Lower leg skin (tissue), 4 donors: ENCODE data around the gene PBXIP1. TPM values are rescaled to one million over a fixed set of nuclear protein-coding genes. Genes with fewer than 3 reads are reported as not detected.
"Not testable (repeated sequence)": the region's sequence is repeated elsewhere in the genome, so short reads cannot be mapped to it uniquely, and the experiment has no call there.

Source experiments
- DNase-seq, 2 donors: peaks; one replicate each; pipeline ENCODE4 v3.0.0-alpha.2; 2019; ENCODE audit warnings: low spot score in 2 of 2
- H3K4me3 ChIP-seq: fragments of 200-600 bp; sonication (generic); 2 replicates; pipeline ENCODE4 v1.5.1; 2017; ENCODE audit warnings: mild to moderate bottlenecking, low read depth; ENCODE audit not compliant: poor library complexity, severe bottlenecking
- CTCF ChIP-seq, 3 donors: fragments of 450-650 bp; IDR thresholded peaks; one replicate each; pipeline ENCODE4 v1.5.1; 2016; ENCODE audit warnings: antibody characterized with exemption in 3 of 3, mild to moderate bottlenecking in 3 of 3, moderate library complexity in 2 of 3
- POLR2A ChIP-seq, 2 donors: fragments of 450-650 bp; IDR thresholded peaks; one replicate each; pipeline ENCODE4 v1.6.1; 2016 to 2017; ENCODE audit warnings: antibody characterized with exemption in 2 of 2, mild to moderate bottlenecking in 1 of 2, moderate library complexity in 1 of 2
- WGBS, 2 donors: methylation state at CpG; one replicate each; pipeline ENCODE4 v1.1.5; 2018; 5-methylcytosine and 5-hydroxymethylcytosine counted together
- intact Hi-C: fragments of 100-400 bp; cut with DNase I; formaldehyde crosslinking; loops from one replicate; pipeline ENCODE4 v1.15.0; 2023; ENCODE audit warnings: low total_unique reads
- total RNA-seq, 4 donors: library from RNA; depleted of rRNA; stranded (reverse); fragments of >200 nt; gene quantifications; one replicate each; pipeline ENCODE4 v1.1.0, GENCODE V29; 2016

The PBXIP1 gene
- total RNA-seq, 4 donors from 2014 or later = 52.1 to 84.1 (median 63.7) TPM

GRCh38 chr1:154982897-154983648 lies 27.2 kb upstream of the PBXIP1 start, which contains the start of gene FLAD1:
Gene FLAD1, plus strand, starts transcription at chr1:154983344. Its CDS starts 351 bp downstream, at chr1:154983695.
- WGBS, 2 donors = 1 to 2% methylated on average over 26 of the region's 26 CpGs
- DNase-seq = peak; percentile 99 to 100
- H3K4me3 ChIP-seq = peak within 1 kb of the TSS; percentile 66
- TF ChIP-seq POLR2A (IDR thresholded peaks at IDR 0.05) = no peak
- TF ChIP-seq CTCF (IDR thresholded peaks at IDR 0.05) = peak in 1 of 3 donors; percentile 44
- intact Hi-C loops = no loop called here

GRCh38 chr1:154982341-154982740 lies 26.4 kb upstream of the PBXIP1 start:
- intact Hi-C loops = no loop called here
- DNase-seq = no peak
- WGBS, 2 donors = 66 to 71% methylated on average over 6 of the region's 6 CpGs
- no peak overlapping the region for H3K4me3 ChIP-seq
- TF ChIP-seq POLR2A (IDR thresholded peaks at IDR 0.05) (no peak), CTCF (IDR thresholded peaks at IDR 0.05) (no peak)

GRCh38 chr1:154978360-154978759 lies 22.5 kb upstream of the PBXIP1 start:
- TF ChIP-seq POLR2A (IDR thresholded peaks at IDR 0.05) (no peak), CTCF (IDR thresholded peaks at IDR 0.05) (no peak)
- WGBS, 2 donors = 92 to 93% methylated on average over 3 of the region's 3 CpGs
- no peak for DNase-seq
- H3K4me3 ChIP-seq = no peak overlapping the region
- intact Hi-C loops = no loop called here

GRCh38 chr1:154977762-154978161 lies 21.9 kb upstream of the PBXIP1 start:
- H3K4me3 ChIP-seq, DNase-seq, intact Hi-C loops: not testable (repeated sequence)
- 76 to 77% methylated on average over 3 of the region's 3 CpGs for WGBS, 2 donors

GRCh38 chr1:154975409-154976059 lies 19.6 kb upstream of the PBXIP1 start:
- intact Hi-C loops = no loop called here
- peak overlapping the region; percentile 37 for H3K4me3 ChIP-seq
- TF ChIP-seq CTCF (IDR thresholded peaks at IDR 0.05) = no peak
- TF ChIP-seq POLR2A (IDR thresholded peaks at IDR 0.05) = no peak
- 0 to 1% methylated on average over 24 of the region's 24 CpGs for whole genome bisulfite sequencing, 2 donors
- peak; percentile 61 to 94 for DNase-seq

GRCh38 chr1:154974808-154975408 lies 19.0 kb upstream of the PBXIP1 start:
- peak; percentile 95 to 99 for DNase-seq
- H3K4me3 ChIP-seq = peak overlapping the region; percentile 37
- TF ChIP-seq POLR2A (IDR thresholded peaks at IDR 0.05) (no peak), CTCF (IDR thresholded peaks at IDR 0.05) (no peak)
- 0% methylated on average over 30 of the region's 30 CpGs for whole genome bisulfite sequencing, 2 donors
- intact Hi-C loops = no loop called here
